H9 (cell line): Measurements from ENCODE around the gene YEATS2. TPM values are rescaled to one million over a fixed set of nuclear protein-coding genes. Genes with fewer than 3 reads are reported as not detected.

Experiments
- DNase-seq: peaks from one replicate; pipeline ENCODE4 v3.0.0-alpha.2; 2017
- H2AFZ ChIP-seq: one replicate; pipeline ENCODE4 v1.6.1; 2013; ENCODE audit warnings: mild to moderate bottlenecking, low read length, control low read depth, moderate library complexity
- H2AK5ac ChIP-seq: 2 replicates; pipeline ENCODE4 v1.6.1; 2013; ENCODE audit warnings: low read length, control low read depth, mixed read lengths; ENCODE audit not compliant: insufficient read length
- H2BK120ac ChIP-seq: one replicate; pipeline ENCODE4 v1.6.1; 2013; ENCODE audit warnings: low read depth, mild to moderate bottlenecking, low read length, control low read depth, inconsistent platforms; ENCODE audit not compliant: poor library complexity, severe bottlenecking
- H2BK12ac ChIP-seq: 2 replicates; pipeline ENCODE4 v1.6.1; 2013; ENCODE audit warnings: low read length, control low read depth, mixed read lengths, low read depth; ENCODE audit not compliant: insufficient read length
- H2BK15ac ChIP-seq: 2 replicates; pipeline ENCODE4 v1.6.1; 2013; ENCODE audit warnings: low read depth, low read length, control low read depth
- H2BK20ac ChIP-seq: one replicate; pipeline ENCODE4 v1.6.1; 2013; ENCODE audit warnings: low read depth, mild to moderate bottlenecking, low read length, control low read depth, inconsistent platforms; ENCODE audit not compliant: poor library complexity, severe bottlenecking
- H2BK5ac ChIP-seq: 2 replicates; pipeline ENCODE4 v1.6.1; 2013; ENCODE audit warnings: low read length, control low read depth, mixed read lengths; ENCODE audit not compliant: insufficient read length
- H3K14ac ChIP-seq: 2 replicates; pipeline ENCODE4 v1.6.1; 2013; ENCODE audit warnings: low read length, control low read depth; ENCODE audit not compliant: insufficient read depth
- H3K18ac ChIP-seq: 2 replicates; pipeline ENCODE4 v1.6.1; 2013; ENCODE audit warnings: low read depth, mild to moderate bottlenecking, mixed read lengths, low read length, control low read depth; ENCODE audit not compliant: insufficient read length
- H3K23ac ChIP-seq: 2 replicates; pipeline ENCODE4 v1.6.1; 2013; ENCODE audit warnings: low read length, control low read depth, mixed read lengths, low read depth; ENCODE audit not compliant: insufficient read length
- H3K23me2 ChIP-seq: 2 replicates; pipeline ENCODE4 v1.6.1; 2013; ENCODE audit warnings: low read depth, mild to moderate bottlenecking, mixed read lengths, low read length, control low read depth; ENCODE audit not compliant: insufficient read length, poor library complexity, severe bottlenecking
- H3K27ac ChIP-seq: 2 replicates; pipeline ENCODE4 v1.5.1; 2013; ENCODE audit warnings: low read length, control low read depth, mixed read lengths, low read depth; ENCODE audit not compliant: insufficient read length
- H3K27me3 ChIP-seq: 2 replicates; pipeline ENCODE4 v1.6.1; 2013; ENCODE audit warnings: low read length, control low read depth, inconsistent platforms; ENCODE audit not compliant: insufficient read depth
- H3K4ac ChIP-seq: 2 replicates; pipeline ENCODE4 v1.6.1; 2013; ENCODE audit warnings: low read depth, mild to moderate bottlenecking, control low read depth, inconsistent platforms, low read length, moderate library complexity
- H3K4me1 ChIP-seq: 2 replicates; pipeline ENCODE4 v1.6.1; 2013; ENCODE audit warnings: low read length, control low read depth, inconsistent platforms; ENCODE audit not compliant: insufficient read depth
- H3K4me2 ChIP-seq: 2 replicates; pipeline ENCODE4 v1.6.1; 2013; ENCODE audit warnings: low read length, control low read depth, mixed read lengths; ENCODE audit not compliant: insufficient read length, insufficient read depth
- H3K56ac ChIP-seq: 2 replicates; pipeline ENCODE4 v1.6.1; 2013; ENCODE audit warnings: low read depth, mild to moderate bottlenecking, mixed read lengths, low read length, control low read depth; ENCODE audit not compliant: insufficient read length
- H3K79me1 ChIP-seq: 2 replicates; pipeline ENCODE4 v1.6.1; 2013; ENCODE audit warnings: low read depth, mild to moderate bottlenecking, moderate library complexity, low read length, control low read depth, inconsistent platforms; ENCODE audit not compliant: insufficient read depth, poor library complexity, severe bottlenecking
- H3K79me2 ChIP-seq: 2 replicates; pipeline ENCODE4 v1.6.1; 2013; ENCODE audit warnings: low read length, control low read depth, inconsistent platforms; ENCODE audit not compliant: insufficient read depth
- H3K9ac ChIP-seq: 2 replicates; pipeline ENCODE4 v1.6.1; 2013; ENCODE audit warnings: low read length, control low read depth, mixed read lengths; ENCODE audit not compliant: insufficient read length; ENCODE audit errors: extremely low read depth
- H3K9me3 ChIP-seq: one replicate; pipeline ENCODE4 v1.6.1; 2013; ENCODE audit warnings: low read depth, low read length, inconsistent platforms; ENCODE audit not compliant: control insufficient read depth
- H3T11ph ChIP-seq: one replicate; pipeline ENCODE4 v1.6.1; 2013; ENCODE audit warnings: mild to moderate bottlenecking, low read length, control low read depth, inconsistent platforms
- H4K20me1 ChIP-seq: one replicate; pipeline ENCODE4 v1.6.1; 2013; ENCODE audit not compliant: control insufficient read depth, insufficient read length, insufficient read depth
- H4K5ac ChIP-seq: 2 replicates; pipeline ENCODE4 v1.6.1; 2013; ENCODE audit warnings: low read depth, mild to moderate bottlenecking, mixed read lengths, low read length, control low read depth; ENCODE audit not compliant: insufficient read length
- H4K8ac ChIP-seq: replicated peaks from 2 replicates; pipeline ENCODE4 v1.6.1; 2013; ENCODE audit warnings: low read length, control low read depth, mixed read lengths, low read depth; ENCODE audit not compliant: insufficient read length
- H4K91ac ChIP-seq: 2 replicates; pipeline ENCODE4 v1.6.1; 2013; ENCODE audit warnings: low read depth, mild to moderate bottlenecking, moderate library complexity, mixed read lengths, low read length, control low read depth; ENCODE audit not compliant: insufficient read length
- H3K27ac Mint-ChIP-seq, 3 experiments: 2 replicates in 2 of 3; 3 replicates in 1 of 3; pipeline ENCODE4 v1.8.0; 2020 to 2021; ENCODE audit warnings: mixed read lengths in 3 of 3, mild to moderate bottlenecking in 1 of 3, moderate library complexity in 1 of 3
- H3K27me3 Mint-ChIP-seq: 2 replicates; pipeline ENCODE4 v1.8.0; 2021; ENCODE audit warnings: low read depth, mild to moderate bottlenecking, moderate library complexity, mixed read lengths
- H3K36me3 Mint-ChIP-seq, 3 experiments: 2 replicates in 2 of 3; 3 replicates in 1 of 3; pipeline ENCODE4 v1.8.0; 2020 to 2021; ENCODE audit warnings: low read depth in 3 of 3, mixed read lengths in 3 of 3; ENCODE audit not compliant: insufficient read depth in 1 of 3
- H3K4me1 Mint-ChIP-seq, 2 experiments: 2 replicates each; pipeline ENCODE4 v1.8.0; 2020; ENCODE audit warnings: mixed read lengths in 2 of 2
- H3K4me3 Mint-ChIP-seq, 2 experiments: 2 replicates in 1 of 2; 3 replicates in 1 of 2; pipeline ENCODE4 v1.8.0; 2020 to 2021; ENCODE audit warnings: mild to moderate bottlenecking in 2 of 2, mixed read lengths in 2 of 2, moderate library complexity in 1 of 2
- H3K9me3 Mint-ChIP-seq, 2 experiments: 2 replicates in 1 of 2; 3 replicates in 1 of 2; pipeline ENCODE4 v1.8.0; 2020; ENCODE audit warnings: mild to moderate bottlenecking in 2 of 2, mixed read lengths in 2 of 2, moderate library complexity in 1 of 2
- total RNA-seq: library from RNA; stranded (reverse); gene quantifications from 2 replicates; pipeline ENCODE4 v1.2.1, GENCODE V29; 2021
- TF ChIP-seq, protein P1 (sequence below): fragments of 200-600 bp; sonication (generic); conservative IDR thresholded peaks from 3 replicates; pipeline ENCODE4 v1.8.0; 2021; ENCODE audit warnings: antibody characterized with exemption, mild to moderate bottlenecking

YEATS2 gene
- total RNA-seq, 1 experiment from 2014 or later = 40.3 TPM

DNA sequence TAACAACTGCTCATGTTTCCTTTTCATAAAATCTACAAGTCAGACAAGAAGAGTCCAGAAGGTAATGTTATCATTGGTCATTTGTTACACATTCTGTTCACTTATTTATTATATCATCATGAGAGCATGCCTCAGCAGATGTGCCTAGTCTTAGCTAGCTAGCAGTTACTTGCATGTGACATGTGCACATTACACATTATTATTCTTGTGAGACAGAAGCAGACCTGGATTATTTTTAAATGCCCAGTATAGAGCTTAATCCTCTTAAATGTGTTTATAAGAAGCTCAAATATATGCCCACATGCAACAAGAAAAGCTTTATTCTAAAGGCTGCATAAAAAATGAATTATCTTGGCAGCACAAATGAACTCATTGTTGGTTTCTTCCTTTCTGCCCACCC lies 12.6 kb downstream of the YEATS2 start:
- Histone ChIP-seq H3K9me3 (no peaks in the 10 kb centered on the region), H3K23me2 (no peaks in the 10 kb centered on the region), H3K79me1 (peaks cover 7% of the 10 kb centered on the region), H3K79me2 (peaks cover 25% of the 10 kb centered on the region; the same call in 1 of the 2 replicates), H3K9ac (no peak overlapping the region), H3K56ac (no peak overlapping the region), H2BK12ac (no peak overlapping the region), H2BK20ac (no peak overlapping the region), H3K27ac (no peak overlapping the region), H4K91ac (no peak overlapping the region), H2BK120ac (no peak overlapping the region), H3K18ac (no peak overlapping the region), H4K8ac (no peak overlapping the region), H3K4me2 (no peak overlapping the region), H3K23ac (no peak overlapping the region), H2AK5ac (no peak overlapping the region), H2BK15ac (no peak overlapping the region), H4K5ac (no peak overlapping the region), H3K14ac (no peak overlapping the region), H2BK5ac (no peak overlapping the region), H3K27me3 (no peaks in the 10 kb centered on the region), H3K4me1 (no peaks in the 10 kb centered on the region), H4K20me1 (no peaks in the 10 kb centered on the region), H3K4ac (no peak overlapping the region), H3T11ph (no peak overlapping the region), H2AFZ (no peak overlapping the region)
- Mint-ChIP-seq H3K9me3 (no peaks in the 10 kb centered on the region), H3K36me3 (peaks cover 2 to 22% (median 8%) of the 10 kb centered on the region in 3 experiments; a peak in 6 of 7 replicates), H3K4me1 (no peaks in the 10 kb centered on the region), H3K27ac (no peak overlapping the region), H3K4me3 (no peak overlapping the region), H3K27me3 (no peaks in the 10 kb centered on the region)
- TF ChIP-seq, protein P1, sequence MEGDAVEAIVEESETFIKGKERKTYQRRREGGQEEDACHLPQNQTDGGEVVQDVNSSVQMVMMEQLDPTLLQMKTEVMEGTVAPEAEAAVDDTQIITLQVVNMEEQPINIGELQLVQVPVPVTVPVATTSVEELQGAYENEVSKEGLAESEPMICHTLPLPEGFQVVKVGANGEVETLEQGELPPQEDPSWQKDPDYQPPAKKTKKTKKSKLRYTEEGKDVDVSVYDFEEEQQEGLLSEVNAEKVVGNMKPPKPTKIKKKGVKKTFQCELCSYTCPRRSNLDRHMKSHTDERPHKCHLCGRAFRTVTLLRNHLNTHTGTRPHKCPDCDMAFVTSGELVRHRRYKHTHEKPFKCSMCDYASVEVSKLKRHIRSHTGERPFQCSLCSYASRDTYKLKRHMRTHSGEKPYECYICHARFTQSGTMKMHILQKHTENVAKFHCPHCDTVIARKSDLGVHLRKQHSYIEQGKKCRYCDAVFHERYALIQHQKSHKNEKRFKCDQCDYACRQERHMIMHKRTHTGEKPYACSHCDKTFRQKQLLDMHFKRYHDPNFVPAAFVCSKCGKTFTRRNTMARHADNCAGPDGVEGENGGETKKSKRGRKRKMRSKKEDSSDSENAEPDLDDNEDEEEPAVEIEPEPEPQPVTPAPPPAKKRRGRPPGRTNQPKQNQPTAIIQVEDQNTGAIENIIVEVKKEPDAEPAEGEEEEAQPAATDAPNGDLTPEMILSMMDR = no peak
- no peak for DNase-seq
